Activated CD4-positive, alpha-beta memory T cell treated with anti-CD3 and anti-CD28 coated beads, Interleukin-2, amount 10 ng/mL, durations not matched to agents 7 days and 5 days (primary cell): ENCODE measurements around the gene FNBP1L. TPM values are rescaled to one million over a fixed set of nuclear protein-coding genes. Genes with fewer than 3 reads are reported as not detected.

ENCODE experiments used
- CTCF ChIA-PET: fragments of 350-600 bp; sonication (Branson Sonifier 250); formaldehyde crosslinking; loops from one replicate; lab custom pipeline; 2021; ENCODE audit warnings: antibody characterized with exemption, inconsistent platforms; lab: Charles Lee
- POLR2A ChIA-PET: fragments of 350-600 bp; sonication (Branson Sonifier 250); formaldehyde crosslinking; loops from one replicate; lab custom pipeline; 2021; ENCODE audit warnings: antibody characterized with exemption; lab: Charles Lee
- DNase-seq: peaks from one replicate; pipeline ENCODE4 v3.0.0-alpha.2; 2020
- H3K27ac Mint-ChIP-seq: one replicate; pipeline ENCODE4 v1.8.0; 2021; ENCODE audit warnings: mild to moderate bottlenecking, mixed read lengths
- H3K27me3 Mint-ChIP-seq: one replicate; pipeline ENCODE4 v1.8.0; 2021; ENCODE audit warnings: mixed read lengths
- H3K36me3 Mint-ChIP-seq: one replicate; pipeline ENCODE4 v1.8.0; 2021; ENCODE audit warnings: low read depth, mixed read lengths
- H3K4me1 Mint-ChIP-seq: one replicate; pipeline ENCODE4 v1.8.0; 2021; ENCODE audit warnings: mixed read lengths
- H3K4me3 Mint-ChIP-seq: one replicate; pipeline ENCODE4 v1.8.0; 2021; ENCODE audit warnings: mild to moderate bottlenecking, mixed read lengths
- H3K9me3 Mint-ChIP-seq: one replicate; pipeline ENCODE4 v1.8.0; 2021; ENCODE audit warnings: mixed read lengths
- total RNA-seq, 2 experiments: library from RNA; stranded (reverse); gene quantifications; one replicate each; pipeline ENCODE4 v1.2.3, GENCODE V29; 2021

The FNBP1L gene
- total RNA-seq: under 1 TPM; 0.15 to 0.30 TPM

GRCh38 chr1:93447481-93448291 lies at the start of gene FNBP1L:
Gene FNBP1L, plus strand, starts transcription at chr1:93448118. Its CDS starts 164 bp downstream, at chr1:93448282.
- Mint-ChIP-seq H3K27ac (peak within 1 kb of the TSS; percentile 18), H3K27me3 (peaks cover 59% of the 10 kb centered on the region), H3K4me1 (peaks cover 14% of the 10 kb centered on the region), H3K9me3 (no peaks in the 10 kb centered on the region), H3K36me3 (peaks cover 2% of the 10 kb centered on the region), H3K4me3 (peak within 1 kb of the TSS; percentile 75)
- POLR2A ChIA-PET: interaction anchor here (1.4 kb wide), 1 partner anchor 368 kb away, joined by 4 read pairs; the partner anchor contains the start of gene MTF2
- CTCF ChIA-PET: interaction anchor here (1.1 to 1.7 kb wide), 4 partner anchors 143 to 399 kb away, joined by 3 to 5 read pairs (median 4); no protein-coding TSS in a partner anchor
- DNase-seq: peak; percentile 39

GRCh38 chr1:93399781-93400180 lies 48.1 kb upstream of the FNBP1L start:
- Mint-ChIP-seq H3K36me3 (no peaks in the 10 kb centered on the region), H3K27me3 (peaks cover 7% of the 10 kb centered on the region), H3K27ac (no peak overlapping the region), H3K9me3 (no peaks in the 10 kb centered on the region), H3K4me3 (no peak overlapping the region), H3K4me1 (no peaks in the 10 kb centered on the region)
- POLR2A ChIA-PET: no interaction called here
- CTCF ChIA-PET: interaction anchor here (1.4 kb wide), 1 partner anchor 95 kb away, joined by 3 read pairs; no protein-coding TSS in a partner anchor
- no peak for DNase-seq

DNA sequence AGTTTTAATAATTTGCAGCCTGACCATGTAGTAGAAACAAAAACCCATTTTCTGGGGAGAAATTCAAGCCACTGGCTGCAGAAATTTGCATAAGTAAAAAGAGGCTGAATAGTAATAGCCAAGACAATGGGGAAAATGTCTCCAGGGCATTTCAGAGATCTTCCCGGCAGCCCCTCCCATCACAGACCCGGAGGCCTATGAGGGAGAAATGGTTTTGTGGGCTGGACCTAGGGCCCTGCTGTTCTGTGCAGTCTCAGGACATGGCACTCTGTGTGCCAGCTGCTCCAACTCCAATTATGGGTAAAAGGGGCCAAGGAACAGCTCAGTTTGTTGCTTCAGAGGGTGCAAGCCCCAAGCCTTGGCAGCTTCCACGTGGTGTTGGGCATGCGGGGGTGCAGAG lies 39.7 kb upstream of the FNBP1L start:
- H3K4me1 Mint-ChIP-seq: peaks cover 3% of the 10 kb centered on the region
- peaks cover 7% of the 10 kb centered on the region for H3K36me3 Mint-ChIP-seq
- peaks cover 3% of the 10 kb centered on the region for H3K9me3 Mint-ChIP-seq
- ChIA-PET CTCF (no interaction called here), POLR2A (no interaction called here)
- H3K27me3 Mint-ChIP-seq: peaks cover 18% of the 10 kb centered on the region
- H3K27ac Mint-ChIP-seq: no peak overlapping the region
- no peak overlapping the region for H3K4me3 Mint-ChIP-seq
- DNase-seq: no peak

- CTCF ChIA-PET: no interaction called here
- Mint-ChIP-seq H3K4me1 (peaks cover 3% of the 10 kb centered on the region), H3K9me3 (peaks cover 3% of the 10 kb centered on the region), H3K27ac (no peak overlapping the region), H3K4me3 (no peak overlapping the region), H3K27me3 (peaks cover 9% of the 10 kb centered on the region), H3K36me3 (peaks cover 7% of the 10 kb centered on the region)
- DNase-seq: no peak
- POLR2A ChIA-PET: no interaction called here
Observed at GRCh38 chr1:93411000-93411399, 36.9 kb upstream of the FNBP1L start.

GRCh38 chr1:93414749-93415148 lies 33.2 kb upstream of the FNBP1L start:
- POLR2A ChIA-PET: no interaction called here

DNA sequence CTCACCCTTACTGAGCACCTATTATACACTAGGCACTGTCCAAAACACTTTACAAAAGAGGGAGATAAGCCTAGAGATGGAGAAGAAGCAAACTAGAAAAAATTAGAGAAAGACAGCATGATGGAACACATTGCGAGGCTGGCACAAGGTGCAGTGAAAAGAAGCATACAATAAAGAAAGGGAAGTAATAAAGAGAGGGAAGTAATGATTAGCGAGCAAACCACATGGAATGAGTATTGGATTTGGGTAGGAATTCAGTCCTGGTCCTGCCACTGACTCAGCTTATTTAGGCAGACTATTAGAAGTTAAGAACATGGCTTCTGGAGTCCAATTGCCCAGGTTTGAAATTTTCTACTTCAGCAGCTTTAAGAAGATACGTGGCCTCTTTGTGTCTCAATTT lies 32.6 kb upstream of the FNBP1L start:
- Mint-ChIP-seq H3K27me3 (peaks cover 15% of the 10 kb centered on the region), H3K4me3 (no peak overlapping the region), H3K9me3 (no peaks in the 10 kb centered on the region), H3K36me3 (no peaks in the 10 kb centered on the region), H3K27ac (no peak overlapping the region), H3K4me1 (no peaks in the 10 kb centered on the region)
- CTCF ChIA-PET: interaction anchor here (0.6 kb wide), 1 partner anchor 299 kb away, joined by 4 read pairs; no protein-coding TSS in a partner anchor
- no peak for DNase-seq
- POLR2A ChIA-PET: no interaction called here

More at GRCh38 chr1:93414749-93415148, 33.2 kb upstream of the FNBP1L start:
- no peak overlapping the region for H3K27ac Mint-ChIP-seq
- no peaks in the 10 kb centered on the region for H3K9me3 Mint-ChIP-seq
- H3K4me3 Mint-ChIP-seq: no peak overlapping the region
- H3K36me3 Mint-ChIP-seq: no peaks in the 10 kb centered on the region
- H3K4me1 Mint-ChIP-seq: no peaks in the 10 kb centered on the region
- DNase-seq: no peak
- H3K27me3 Mint-ChIP-seq: peaks cover 15% of the 10 kb centered on the region
- CTCF ChIA-PET: interaction anchor here (0.6 kb wide), 1 partner anchor 299 kb away, joined by 4 read pairs; no protein-coding TSS in a partner anchor

DNA sequence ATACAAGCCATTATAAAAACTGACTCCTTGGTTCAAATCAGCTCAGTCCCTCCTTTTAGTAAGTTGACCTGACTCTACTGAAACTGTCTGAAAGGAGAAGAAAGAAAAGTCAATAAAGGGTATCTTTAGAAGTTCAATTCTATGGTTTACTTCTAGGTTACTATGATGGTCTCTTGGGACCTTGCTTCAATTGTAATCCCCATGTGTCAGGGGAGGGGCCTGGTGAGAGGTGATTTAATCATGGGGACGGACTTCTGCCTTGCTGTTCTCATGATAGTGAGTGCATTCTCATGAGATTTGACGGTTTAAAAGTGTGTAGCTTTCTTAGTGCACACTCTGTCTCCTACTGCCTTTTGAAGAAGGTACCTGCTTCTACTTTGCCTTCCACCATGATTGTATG lies 31.7 kb upstream of the FNBP1L start:
- Mint-ChIP-seq H3K27ac (no peak overlapping the region), H3K36me3 (no peaks in the 10 kb centered on the region), H3K4me1 (no peaks in the 10 kb centered on the region), H3K9me3 (no peaks in the 10 kb centered on the region), H3K4me3 (no peak overlapping the region), H3K27me3 (peaks cover 15% of the 10 kb centered on the region)
- ChIA-PET POLR2A (no interaction called here), CTCF (no interaction called here)
- no peak for DNase-seq

- ChIA-PET CTCF (interaction anchor here (0.6 kb wide), 1 partner anchor 128 kb away, joined by 3 read pairs; no protein-coding TSS in a partner anchor), POLR2A (no interaction called here)
- H3K9me3 Mint-ChIP-seq: no peaks in the 10 kb centered on the region
- H3K4me3 Mint-ChIP-seq: no peak overlapping the region
- H3K4me1 Mint-ChIP-seq: no peaks in the 10 kb centered on the region
- no peaks in the 10 kb centered on the region for H3K36me3 Mint-ChIP-seq
- H3K27me3 Mint-ChIP-seq: peaks cover 12% of the 10 kb centered on the region
- no peak for DNase-seq
- H3K27ac Mint-ChIP-seq: no peak overlapping the region
Observed at GRCh38 chr1:93419344-93419743, 28.6 kb upstream of the FNBP1L start.

DNA sequence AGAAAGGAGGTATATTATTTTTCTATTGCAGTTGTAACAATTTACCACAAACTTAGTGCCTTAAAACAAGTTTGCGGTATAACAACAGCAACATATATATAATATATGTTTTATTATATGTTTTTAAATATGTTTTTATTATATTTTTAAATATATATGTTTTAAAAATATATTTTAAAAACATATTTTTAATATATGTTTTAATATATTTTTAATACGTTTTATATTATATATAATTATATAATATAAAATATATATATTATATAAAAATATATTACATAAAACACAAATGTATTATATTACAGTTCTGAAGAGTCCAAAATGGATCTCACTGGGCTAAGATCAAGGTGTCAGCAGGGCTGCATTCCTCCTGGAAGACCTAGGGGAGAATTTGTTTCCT lies 27.5 kb upstream of the FNBP1L start:
- no peak overlapping the region for H3K27ac Mint-ChIP-seq
- DNase-seq: no peak
- no peaks in the 10 kb centered on the region for H3K9me3 Mint-ChIP-seq
- no peaks in the 10 kb centered on the region for H3K36me3 Mint-ChIP-seq
- ChIA-PET POLR2A (no interaction called here), CTCF (no interaction called here)
- peaks cover 11% of the 10 kb centered on the region for H3K27me3 Mint-ChIP-seq
- no peak overlapping the region for H3K4me3 Mint-ChIP-seq
- no peaks in the 10 kb centered on the region for H3K4me1 Mint-ChIP-seq

- no peak for DNase-seq
- CTCF ChIA-PET: no interaction called here
- H3K36me3 Mint-ChIP-seq: no peaks in the 10 kb centered on the region
- H3K27me3 Mint-ChIP-seq: peaks cover 14% of the 10 kb centered on the region
- H3K4me1 Mint-ChIP-seq: no peaks in the 10 kb centered on the region
- H3K27ac Mint-ChIP-seq: no peak overlapping the region
- POLR2A ChIA-PET: no interaction called here
- no peak overlapping the region for H3K4me3 Mint-ChIP-seq
- no peaks in the 10 kb centered on the region for H3K9me3 Mint-ChIP-seq
Observed at GRCh38 chr1:93426181-93426580, 21.7 kb upstream of the FNBP1L start.

DNA sequence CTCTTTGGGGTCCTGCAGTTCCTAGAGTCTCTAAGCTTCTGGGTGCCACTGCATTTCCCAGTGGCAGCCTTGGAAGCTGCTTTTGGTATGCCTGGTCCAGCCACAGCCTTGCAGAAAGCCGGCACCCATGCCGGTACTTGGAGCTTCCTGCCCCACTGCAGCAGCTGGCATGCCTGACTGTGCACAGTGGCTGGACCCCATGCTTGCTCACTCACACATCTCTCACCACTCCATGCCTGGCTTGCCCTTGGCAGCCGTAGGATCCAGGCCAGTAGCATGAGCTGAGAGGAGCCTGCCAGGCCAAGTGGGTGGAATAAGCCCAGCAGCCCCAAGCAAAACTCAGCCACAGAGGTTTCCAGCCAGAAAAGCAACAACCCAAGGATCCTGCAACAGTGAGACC lies 20.3 kb upstream of the FNBP1L start:
- Mint-ChIP-seq H3K27ac (no peak overlapping the region), H3K9me3 (no peaks in the 10 kb centered on the region), H3K4me3 (no peak overlapping the region), H3K27me3 (peaks cover 20% of the 10 kb centered on the region), H3K36me3 (no peaks in the 10 kb centered on the region), H3K4me1 (no peaks in the 10 kb centered on the region)
- ChIA-PET CTCF (interaction anchor here (0.6 kb wide), 2 partner anchors 31 to 55 kb away, joined by 3 read pairs; no protein-coding TSS in a partner anchor), POLR2A (no interaction called here)
- no peak for DNase-seq

GRCh38 chr1:93433407-93433961 lies 14.4 kb upstream of the FNBP1L start:
- Mint-ChIP-seq H3K4me1 (peaks cover 3% of the 10 kb centered on the region), H3K4me3 (no peak overlapping the region), H3K9me3 (no peaks in the 10 kb centered on the region), H3K27me3 (peaks cover 30% of the 10 kb centered on the region), H3K27ac (no peak overlapping the region), H3K36me3 (no peaks in the 10 kb centered on the region)
- ChIA-PET POLR2A (no interaction called here), CTCF (interaction anchor here (1.5 to 2.4 kb wide), 2 partner anchors 10 to 129 kb away, joined by 4 to 6 read pairs; no protein-coding TSS in a partner anchor)
- DNase-seq: no peak

DNA sequence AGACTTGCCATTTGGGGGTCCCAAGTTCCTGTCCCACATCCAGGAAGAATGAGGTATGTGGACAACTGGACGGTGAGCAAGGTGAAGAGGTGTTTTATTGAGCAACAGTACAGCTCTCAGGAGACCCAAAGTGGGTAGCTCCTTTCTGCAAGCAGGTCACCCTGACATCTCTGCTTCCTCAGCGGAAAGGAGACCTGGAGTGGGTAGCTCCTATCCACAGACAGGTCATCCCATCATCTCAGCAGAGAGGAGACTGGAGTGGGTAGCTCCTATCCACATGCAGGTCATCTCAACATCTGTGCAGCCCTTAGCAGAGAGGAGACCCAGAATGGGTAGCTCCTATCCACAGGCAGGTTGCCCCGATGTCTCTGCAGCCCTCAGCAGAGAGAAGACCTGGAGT lies 13.8 kb upstream of the FNBP1L start:
- Mint-ChIP-seq H3K4me3 (no peak overlapping the region), H3K36me3 (no peaks in the 10 kb centered on the region), H3K4me1 (peaks cover 3% of the 10 kb centered on the region), H3K27me3 (peaks cover 31% of the 10 kb centered on the region), H3K27ac (no peak overlapping the region), H3K9me3 (no peaks in the 10 kb centered on the region)
- ChIA-PET POLR2A (no interaction called here), CTCF (interaction anchor here (1.5 to 2.4 kb wide), 2 partner anchors 10 to 129 kb away, joined by 4 to 6 read pairs; no protein-coding TSS in a partner anchor)
- DNase-seq: no peak
